Kasumi-1 (cell line): ENCODE measurements around the gene TRIP12.
"Not testable (repeated sequence)": the region's sequence is repeated elsewhere in the genome, so short reads cannot be mapped to it uniquely, and the experiment has no call there.

ENCODE experiments used
- DNase-seq, 2 experiments: peaks; one replicate each; lab custom pipeline; 2025; lab: John Stamatoyannopoulos, UW

TRIP12 gene

GRCh38 chr2:229768235-229768634, 153.6 kb downstream of the TRIP12 start:
- no peak for DNase-seq

GRCh38 chr2:229765721-229766120, 156.1 kb downstream of the TRIP12 start:
- DNase-seq, result no peak

GRCh38 chr2:229761663-229762062, 160.1 kb downstream of the TRIP12 start:
- no peak for DNase-seq

GRCh38 chr2:229757462-229757861, 164.3 kb downstream of the TRIP12 start:
- DNase-seq, result not testable (repeated sequence)

- no peak for DNase-seq
Measured at GRCh38 chr2:229752970-229753729, 168.7 kb downstream of the TRIP12 start.

- no peak for DNase-seq
Measured at GRCh38 chr2:229749779-229750178, 172.0 kb downstream of the TRIP12 start.

GRCh38 chr2:229748950-229749349, 172.9 kb downstream of the TRIP12 start:
- no peak for DNase-seq

GRCh38 chr2:229742691-229743090, 179.1 kb downstream of the TRIP12 start:
- DNase-seq, result not testable (repeated sequence)

- DNase-seq, result no peak
Measured at GRCh38 chr2:229740279-229740678, 181.5 kb downstream of the TRIP12 start.

GRCh38 chr2:229738024-229738625, 183.7 kb downstream of the TRIP12 start:
- DNase-seq, result no peak

- DNase-seq, result no peak
Measured at GRCh38 chr2:229734410-229734809, 187.4 kb downstream of the TRIP12 start.

GRCh38 chr2:229733611-229734245, 188.1 kb downstream of the TRIP12 start:
- DNase-seq, result no peak

- no peak for DNase-seq
Measured at GRCh38 chr2:229732897-229733296, 188.9 kb downstream of the TRIP12 start.

GRCh38 chr2:229731916-229732315, 189.9 kb downstream of the TRIP12 start:
- no peak for DNase-seq

- DNase-seq, result no peak
Measured at GRCh38 chr2:229731363-229731762, 190.4 kb downstream of the TRIP12 start.

- no peak for DNase-seq
Measured at GRCh38 chr2:229728370-229728769, 193.4 kb downstream of the TRIP12 start.

- no peak for DNase-seq
Measured at GRCh38 chr2:229726643-229727042, 195.2 kb downstream of the TRIP12 start.

- no peak for DNase-seq
Measured at GRCh38 chr2:229725716-229726574, 195.9 kb downstream of the TRIP12 start.

- peak; percentile 1 to 17 for DNase-seq
Measured at GRCh38 chr2:229723192-229723591, 198.6 kb downstream of the TRIP12 start.

GRCh38 chr2:229719926-229720647, 201.7 kb downstream of the TRIP12 start:
- no peak for DNase-seq

- no peak for DNase-seq
Measured at GRCh38 chr2:229718057-229718456, 203.8 kb downstream of the TRIP12 start.
